Fibroblast of skin of back (primary cell): ENCODE data around the gene SLC22A7.
A peak's percentile ranks its signal among the peaks of the same experiment; 100 is the strongest.

Experiments
- DNase-seq: peaks from one replicate; pipeline ENCODE4 v3.0.0-alpha.2; 2013

SLC22A7 gene

DNA sequence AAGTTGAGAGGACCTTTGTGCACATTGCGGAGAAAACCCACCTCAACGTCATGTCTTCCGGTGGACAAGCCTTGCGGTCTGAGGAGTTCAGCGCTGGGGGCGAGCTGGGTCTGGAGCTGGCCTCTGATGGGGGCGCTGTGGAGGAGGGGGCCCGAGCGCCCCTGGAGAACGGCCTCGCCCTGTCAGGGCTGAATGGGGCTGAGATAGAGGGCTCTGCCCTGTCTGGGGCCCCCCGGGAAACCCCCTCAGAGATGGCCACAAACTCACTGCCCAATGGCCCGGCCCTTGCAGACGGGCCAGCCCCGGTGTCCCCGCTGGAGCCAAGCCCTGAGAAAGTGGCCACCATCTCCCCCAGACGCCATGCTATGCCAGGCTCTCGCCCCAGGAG is 14.6 kb upstream of the SLC22A7 start:
- DNase-seq = no peak

DNA sequence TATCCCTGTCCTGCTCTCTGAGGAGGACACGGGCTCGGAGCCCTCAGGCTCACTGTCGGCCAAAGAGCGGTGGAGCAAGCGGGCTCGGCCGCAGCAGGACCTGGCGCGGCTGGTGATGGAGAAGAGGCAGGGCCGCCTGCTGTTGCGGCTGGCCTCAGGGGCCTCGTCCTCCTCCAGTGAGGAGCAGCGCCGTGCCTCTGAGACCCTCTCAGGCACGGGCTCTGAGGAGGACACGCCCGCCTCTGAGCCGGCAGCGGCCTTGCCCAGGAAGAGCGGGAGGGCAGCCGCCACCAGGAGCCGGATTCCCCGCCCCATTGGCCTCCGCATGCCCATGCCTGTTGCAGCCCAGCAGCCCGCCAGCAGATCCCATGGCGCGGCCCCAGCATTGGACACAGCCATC is 14.2 kb upstream of the SLC22A7 start:
- DNase-seq = no peak

DNA sequence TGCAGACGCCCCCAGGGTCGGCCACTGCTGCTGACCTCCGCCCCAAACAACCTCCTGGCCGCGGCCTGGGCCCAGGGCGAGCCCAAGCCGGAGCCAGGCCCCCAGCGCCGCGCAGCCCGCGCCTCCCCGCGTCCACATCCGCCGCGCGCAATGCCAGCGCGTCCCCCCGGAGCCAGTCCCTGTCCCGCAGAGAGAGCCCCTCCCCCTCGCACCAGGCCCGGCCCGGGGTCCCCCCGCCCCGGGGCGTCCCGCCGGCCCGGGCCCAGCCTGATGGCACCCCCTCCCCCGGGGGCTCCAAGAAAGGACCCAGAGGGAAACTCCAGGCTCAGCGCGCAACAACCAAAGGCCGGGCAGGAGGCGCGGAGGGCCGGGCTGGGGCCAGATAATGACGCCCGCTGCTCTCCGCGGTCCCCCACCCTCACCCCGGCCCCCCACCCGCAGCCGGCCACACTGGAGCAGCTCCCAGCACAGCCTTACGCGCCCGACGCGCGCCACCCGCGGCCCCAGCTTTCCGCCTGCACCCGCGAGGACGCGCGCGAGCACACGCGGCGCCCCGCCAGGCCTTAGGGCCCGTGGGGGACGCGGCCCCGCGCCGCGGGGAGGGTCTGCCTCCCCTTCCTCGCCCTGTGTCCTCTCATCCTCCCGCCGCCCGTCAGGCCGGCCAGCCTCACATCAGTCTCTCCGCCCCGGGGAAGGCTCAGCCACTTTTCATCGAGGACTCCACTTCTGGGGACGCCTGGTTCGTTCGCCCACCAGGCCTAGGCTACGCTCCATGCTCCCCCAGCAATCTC is 12.9 kb upstream of the SLC22A7 start:
- no peak for DNase-seq

DNA sequence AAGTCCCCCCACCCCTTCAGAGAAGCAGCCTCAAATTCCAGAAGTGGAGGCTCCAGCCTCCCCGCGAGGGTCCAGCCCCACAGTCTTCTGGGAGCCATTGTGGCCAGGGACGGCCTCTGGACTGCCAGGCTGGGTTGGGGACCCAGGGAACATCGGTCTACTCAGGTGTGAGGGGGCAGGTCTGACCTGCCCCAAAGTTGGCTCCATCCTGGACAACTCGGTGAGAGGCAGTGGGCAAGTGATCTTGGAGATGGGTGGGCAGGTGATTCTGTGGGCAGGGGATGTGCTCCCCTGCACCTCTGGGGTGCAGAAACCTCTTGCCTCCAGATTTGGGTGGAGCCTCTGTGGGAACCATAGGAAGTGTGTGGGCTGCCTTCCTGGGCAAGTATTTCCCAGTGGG is 12.2 kb upstream of the SLC22A7 start:
- no peak for DNase-seq

DNA sequence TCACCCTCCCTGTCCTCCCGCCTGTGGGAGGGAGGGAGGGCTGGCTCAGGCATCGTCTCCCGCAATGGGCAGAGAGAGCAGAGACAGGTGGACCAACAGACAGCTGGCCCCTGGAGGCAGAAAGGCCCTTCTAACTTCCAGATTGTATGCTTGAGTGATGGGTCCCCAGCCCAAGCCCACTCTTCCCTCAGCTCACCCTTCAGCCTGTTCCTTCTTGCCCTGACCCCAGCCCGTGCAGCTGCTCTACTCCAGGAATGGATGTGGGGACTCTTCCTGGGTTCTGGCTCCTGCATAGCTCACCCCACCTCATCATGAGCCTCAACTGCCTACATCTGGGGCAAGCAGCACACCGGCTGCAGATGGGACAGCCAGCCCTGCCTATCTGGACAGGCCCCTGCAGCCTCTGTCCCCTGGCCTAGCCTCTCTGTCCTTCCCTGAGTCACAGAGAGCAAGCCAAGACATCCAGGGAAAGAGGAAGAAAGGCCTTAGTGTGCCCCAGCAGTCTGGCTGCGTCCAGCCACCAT is 11.5 kb upstream of the SLC22A7 start:
- no peak for DNase-seq

DNA sequence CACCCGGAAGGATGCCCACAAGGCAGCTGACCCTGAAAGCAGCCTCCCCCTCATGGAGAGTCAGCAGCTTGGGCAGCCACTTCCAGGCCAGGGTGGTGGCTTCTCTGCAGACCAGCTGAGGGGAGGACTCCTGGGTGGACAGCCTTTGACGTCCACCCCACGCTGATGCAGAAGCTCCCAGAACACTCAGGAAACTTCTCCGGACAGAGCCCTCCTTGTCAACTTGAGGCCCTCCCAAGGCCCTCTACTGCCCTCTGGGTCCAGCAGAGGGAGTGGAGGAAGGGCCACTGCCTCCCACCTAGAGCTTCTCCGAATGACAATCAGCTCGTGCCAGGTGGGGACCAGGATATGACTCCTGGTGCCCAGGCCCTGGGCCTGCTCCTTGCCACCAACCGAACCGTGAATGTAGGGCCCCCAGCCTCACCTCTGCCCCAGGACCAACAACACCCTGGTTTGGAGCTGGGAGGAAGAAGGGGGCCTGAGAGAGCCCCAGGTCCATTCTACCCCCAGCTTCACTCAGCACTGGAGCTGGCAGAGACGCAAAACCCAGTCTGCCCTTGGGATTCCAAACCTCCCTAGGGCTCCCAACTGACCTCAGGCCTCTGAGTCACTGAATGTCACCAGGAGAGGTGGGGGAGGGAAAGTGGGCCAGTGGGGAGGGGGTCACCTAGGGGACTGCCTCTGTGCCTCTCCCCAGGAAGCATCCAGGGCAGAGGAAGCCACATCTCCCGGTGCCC is 10.9 kb upstream of the SLC22A7 start:
- DNase-seq = peak; percentile 15

DNA sequence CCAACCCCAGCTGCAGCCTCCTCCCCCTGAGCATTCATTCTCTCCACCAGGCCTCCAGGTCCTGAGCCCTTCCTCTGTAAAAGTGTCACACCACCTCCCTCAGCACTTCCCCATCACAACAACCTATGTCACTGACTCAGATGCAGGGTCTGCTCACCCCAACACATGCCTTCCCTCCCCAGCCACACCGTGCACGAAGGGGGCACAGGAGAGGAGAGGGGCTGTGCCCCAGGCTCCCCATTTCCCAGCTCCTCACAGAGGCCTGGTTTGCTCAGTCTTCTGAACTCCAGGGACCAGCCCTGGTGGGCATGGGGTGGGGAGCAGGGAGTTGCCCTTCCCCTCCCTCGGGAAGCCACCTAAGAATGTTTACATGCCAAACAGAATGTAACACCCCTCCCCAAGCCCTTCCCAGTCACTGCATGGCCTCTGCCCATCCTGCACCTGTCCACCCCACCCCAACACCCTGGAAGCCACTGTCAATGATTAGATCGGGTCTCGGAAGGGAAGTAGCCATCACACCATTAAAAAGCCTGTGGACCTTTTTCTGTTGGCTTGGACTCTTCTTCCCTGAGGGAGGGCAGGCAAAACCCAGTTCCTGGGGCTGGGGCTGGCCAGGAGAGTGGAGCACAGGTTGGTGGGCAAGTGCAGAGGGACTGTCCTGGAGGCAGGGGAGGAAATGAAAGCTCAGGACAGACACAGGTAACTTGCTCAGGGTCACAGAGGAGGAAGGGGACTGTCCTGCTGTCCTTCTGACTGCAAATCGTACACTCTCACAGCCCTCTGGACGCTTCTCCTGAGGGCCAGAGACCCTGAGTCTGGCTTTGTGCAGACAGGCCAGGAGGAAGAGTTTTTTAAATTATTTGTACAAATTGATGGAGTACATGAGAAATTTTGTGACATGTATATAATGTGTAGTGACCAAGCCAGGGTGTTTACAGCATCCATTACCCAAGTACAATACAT is 10.1 kb upstream of the SLC22A7 start:
- DNase-seq = no peak

DNA sequence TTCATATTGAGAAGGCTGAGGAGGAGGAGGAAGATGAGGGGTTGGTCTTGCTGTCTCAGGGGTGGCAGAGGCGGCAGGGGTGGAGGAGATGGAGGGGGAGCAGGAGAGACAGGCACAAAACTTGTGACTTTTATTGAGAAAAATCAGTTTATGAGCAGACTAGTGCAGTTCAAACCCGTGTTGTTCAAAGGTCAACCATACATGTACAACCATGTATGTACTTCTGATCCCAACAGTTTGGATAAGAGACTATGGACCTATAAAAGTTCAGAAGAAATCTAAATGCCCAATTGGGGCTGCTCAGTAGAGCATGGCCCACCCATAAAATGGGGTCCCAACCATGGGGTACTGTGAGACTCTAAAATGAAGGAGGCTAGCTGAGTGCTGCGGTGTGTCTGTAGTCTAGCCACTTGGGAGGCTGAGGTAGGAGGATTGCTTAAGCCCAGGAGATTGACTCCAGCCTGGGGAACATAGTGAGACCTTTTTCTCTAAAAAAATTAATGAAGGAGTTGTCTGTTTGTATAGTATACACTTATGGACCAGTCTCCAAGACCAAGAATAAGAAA is 7.6 kb upstream of the SLC22A7 start:
- DNase-seq = no peak

DNA sequence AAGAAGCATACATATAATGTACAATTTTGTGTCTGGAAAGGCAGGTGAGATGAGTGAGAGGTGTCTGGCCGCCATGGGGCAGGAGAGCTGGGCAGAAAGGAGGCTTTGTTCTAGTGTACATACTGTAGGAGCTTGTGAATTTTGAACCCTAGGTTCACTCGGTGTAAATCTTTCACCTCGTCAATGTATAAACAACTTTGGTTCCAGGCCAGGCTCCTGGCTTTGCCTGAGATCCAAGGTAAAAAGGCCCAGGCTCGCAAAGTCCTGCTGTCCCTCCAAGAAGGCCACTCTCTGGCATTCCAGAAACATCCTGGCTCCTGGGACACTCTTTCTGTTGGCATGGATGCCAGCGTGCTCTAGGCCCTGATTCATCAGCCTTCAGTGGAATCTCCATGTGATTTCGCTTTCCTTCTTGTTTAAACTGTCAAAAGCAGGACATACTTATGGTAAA is 7.1 kb upstream of the SLC22A7 start:
- no peak for DNase-seq

DNA sequence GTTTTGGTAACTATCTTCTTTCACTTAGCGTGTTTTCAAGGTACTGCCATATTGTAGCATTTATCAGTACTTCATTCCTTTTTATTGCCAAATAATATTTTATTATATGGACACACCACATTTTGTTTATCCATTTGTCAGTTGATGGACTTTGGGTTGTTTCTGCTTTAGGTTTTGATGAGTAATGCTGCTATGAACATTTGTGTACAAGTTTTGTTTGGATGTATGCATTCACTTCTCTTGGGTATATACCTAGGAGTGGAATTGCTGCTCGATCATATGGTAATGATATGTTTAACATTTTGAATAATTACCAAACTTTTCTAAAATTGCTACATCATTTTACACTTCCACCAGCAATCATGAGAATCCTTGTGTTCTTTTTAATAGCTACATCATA is 6.4 kb upstream of the SLC22A7 start:
- DNase-seq = no peak

DNA sequence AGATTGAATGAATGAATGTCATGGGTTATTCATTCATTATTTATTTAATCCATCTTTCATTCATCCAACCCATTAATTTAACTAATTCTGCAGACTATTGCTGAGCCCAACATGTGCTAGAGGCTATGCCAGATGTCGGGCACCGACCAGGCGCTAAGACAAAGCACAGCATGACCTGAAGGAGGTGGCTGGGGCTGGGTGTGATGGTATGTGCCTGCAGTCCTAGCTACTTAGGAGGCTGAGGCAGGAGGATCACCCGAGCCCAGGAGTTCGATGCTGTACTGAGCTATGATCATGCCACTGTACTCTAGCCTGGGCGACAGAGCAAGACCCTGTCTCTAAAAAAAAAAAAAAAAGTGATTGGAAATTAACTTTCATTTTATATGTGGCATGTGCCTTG is 5.7 kb upstream of the SLC22A7 start:
- no peak for DNase-seq

DNA sequence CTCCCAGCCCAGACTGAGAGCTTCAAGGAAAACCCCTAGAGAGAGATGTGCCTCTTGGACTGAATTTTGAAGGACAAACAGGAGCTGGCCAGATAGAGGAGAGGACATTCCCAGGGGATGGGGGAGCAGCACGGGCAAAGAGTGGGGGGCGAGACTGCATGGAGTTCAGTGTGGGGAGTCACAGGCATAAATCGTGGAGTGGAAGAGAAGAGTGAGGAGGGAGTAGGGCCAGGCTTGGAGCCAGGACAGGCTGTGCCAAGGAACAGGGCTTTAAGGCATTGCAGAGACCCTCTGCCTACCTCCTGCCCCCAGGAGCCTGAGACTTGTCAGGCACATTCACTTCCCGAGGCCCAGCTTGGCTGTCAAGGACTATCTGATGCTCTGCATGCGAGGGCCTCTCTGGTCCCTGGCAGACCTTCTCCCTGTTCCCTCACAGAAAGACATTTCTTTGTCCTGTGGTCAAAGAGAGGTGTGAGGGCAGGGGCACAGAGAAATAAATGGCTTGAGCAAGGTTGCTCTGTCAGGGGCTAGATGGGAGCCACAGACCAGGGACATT is 5.2 kb upstream of the SLC22A7 start:
- DNase-seq = no peak

DNA sequence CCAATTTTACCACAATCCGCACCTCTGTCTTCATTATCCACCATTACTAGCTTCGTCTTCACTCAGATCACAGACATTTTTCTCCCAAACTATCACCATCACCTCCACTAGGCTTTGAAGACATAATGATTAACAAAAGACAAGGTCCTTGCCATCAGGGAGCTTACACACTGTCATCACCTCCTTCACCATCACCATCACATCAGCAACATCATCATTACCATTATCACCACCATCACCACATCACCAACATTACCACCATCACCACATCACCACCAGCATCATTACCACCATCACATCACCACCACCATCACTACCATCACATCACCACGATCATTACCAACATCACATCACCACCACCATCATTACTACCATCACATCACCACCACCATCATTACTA is 4.4 kb upstream of the SLC22A7 start:
- DNase-seq = no peak

DNA sequence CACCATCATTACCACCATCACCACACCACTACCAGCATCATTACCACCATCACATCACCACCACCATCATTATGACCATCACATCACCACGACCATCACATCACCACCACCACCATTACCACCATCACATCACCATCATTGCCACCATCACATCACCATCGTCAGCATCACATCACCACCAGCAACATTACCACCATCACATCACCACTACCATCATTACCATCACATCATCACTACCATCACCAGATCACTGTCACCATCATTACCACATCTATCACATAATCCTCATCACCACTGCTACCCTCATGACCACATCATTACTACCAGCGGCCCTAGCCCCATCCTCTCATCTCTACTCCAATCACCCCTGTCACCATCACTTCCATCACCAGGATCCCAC is 3.5 kb upstream of the SLC22A7 start:
- no peak for DNase-seq

DNA sequence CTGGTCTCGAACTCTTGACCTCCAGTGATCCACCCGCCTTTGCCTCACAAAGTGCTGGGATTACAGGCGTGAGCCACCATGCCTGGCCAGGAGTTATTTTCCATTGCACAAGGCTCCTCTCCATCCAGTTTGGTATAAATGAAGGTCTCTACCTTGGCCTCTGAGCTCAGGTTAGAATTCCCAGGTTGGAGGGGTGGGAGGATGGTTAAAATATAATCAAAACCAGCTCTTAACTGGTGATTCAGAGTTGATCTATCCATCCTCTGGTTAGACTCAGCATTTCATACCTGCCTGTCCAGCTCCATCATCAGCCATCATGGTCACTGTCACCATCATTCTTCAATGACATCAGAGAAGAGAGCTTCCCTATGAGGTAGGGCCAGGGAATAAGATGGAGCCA is 2.6 kb upstream of the SLC22A7 start:
- DNase-seq = no peak

DNA sequence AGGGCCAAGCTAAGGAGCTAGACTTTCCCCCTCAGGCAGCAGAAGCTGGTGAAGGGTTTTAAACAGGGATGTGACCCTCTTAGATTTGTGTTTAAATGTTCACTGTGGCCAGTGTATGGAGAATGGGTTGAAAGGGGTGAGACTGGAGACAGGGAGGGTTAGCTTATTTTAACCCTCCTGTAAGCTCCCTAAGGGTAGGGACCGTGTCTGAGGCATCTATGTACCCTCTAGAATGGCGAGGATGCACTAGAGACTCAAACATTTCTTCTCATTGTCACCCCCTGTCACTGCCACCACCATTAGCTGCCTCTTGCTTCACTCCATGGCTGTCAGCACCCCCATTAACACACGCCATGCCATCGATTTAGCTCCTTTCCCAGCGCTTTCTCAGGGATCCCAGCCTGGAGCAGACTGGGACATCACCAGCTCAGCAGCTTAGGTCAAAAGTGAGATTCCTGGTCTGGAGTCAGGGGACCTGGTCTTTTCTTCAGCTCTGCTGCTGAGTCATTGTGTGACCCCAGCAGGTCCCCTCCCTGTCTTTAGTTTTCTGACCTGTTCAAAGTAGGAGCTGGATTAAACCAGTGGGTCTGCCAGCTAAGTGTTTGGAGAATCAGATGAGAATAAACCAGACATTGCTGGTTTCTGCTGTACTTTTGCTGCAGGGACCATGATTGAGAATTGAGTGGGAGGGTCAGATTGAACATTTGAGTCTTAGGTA is 1.1 kb upstream of the SLC22A7 start:
- no peak for DNase-seq

DNA sequence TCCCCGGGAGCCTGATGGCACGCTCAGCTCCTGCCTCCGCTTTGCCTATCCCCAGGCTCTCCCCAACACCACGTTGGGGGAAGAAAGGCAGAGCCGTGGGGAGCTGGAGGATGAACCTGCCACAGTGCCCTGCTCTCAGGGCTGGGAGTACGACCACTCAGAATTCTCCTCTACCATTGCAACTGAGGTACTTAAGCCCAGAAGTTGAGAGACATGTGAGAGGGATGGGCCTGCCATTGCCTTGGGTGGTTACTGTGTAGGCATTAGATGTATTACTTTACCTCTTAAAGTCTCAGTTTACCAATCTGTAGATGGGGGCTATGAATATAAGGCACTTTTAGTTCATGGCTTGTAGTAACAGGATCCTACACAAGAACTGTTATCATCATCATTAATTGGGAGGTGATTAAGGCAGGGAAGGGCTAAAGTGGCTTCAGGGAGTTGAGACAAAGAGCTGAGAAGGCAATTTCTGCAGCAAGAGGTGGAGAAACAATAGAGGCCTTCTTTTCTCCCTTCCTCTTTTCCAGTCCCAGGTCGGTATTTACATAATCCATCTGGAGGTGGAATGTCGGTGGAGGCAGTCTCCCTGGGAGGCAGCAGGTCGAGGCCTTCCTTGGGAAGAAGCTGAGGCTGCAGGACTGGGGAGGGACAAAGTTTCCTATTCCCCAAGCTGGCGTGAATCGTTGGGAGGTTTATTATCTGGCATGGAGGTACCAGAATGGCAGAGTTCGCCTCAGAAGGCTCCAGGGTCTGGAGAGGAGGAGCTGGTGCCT is 691 bp downstream of the SLC22A7 start:
- no peak for DNase-seq

DNA sequence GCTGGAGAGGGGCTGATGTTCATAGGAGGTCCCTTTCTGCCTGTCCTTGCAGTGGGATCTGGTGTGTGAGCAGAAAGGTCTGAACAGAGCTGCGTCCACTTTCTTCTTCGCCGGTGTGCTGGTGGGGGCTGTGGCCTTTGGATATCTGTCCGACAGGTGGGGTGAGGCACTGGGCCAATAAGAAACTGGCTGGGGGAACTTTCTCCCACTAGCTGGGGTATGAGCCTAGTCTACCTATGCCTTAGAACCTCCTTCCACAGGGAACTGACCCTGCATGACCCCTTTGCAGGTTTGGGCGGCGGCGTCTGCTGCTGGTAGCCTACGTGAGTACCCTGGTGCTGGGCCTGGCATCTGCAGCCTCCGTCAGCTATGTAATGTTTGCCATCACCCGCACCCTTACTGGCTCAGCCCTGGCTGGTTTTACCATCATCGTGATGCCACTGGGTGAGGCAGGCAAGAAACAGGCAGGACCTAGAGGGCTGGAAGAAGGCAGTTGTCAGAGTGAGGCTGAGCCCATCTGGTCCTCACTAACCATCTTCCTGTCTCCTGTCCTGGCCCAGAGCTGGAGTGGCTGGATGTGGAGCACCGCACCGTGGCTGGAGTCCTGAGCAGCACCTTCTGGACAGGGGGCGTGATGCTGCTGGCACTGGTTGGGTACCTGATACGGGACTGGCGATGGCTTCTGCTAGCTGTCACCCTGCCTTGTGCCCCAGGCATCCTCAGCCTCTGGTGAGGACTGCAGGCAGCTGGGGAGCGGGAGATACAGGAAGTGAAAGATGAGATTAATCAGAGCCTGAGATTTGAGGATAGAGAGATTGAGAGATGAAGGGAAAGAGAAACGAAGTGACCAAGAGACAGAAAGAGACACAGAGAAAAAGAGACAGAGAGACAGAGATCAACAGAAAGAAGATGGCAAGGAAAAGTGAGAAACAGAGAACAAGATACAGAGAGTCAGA is 1.6 kb downstream of the SLC22A7 start:
- DNase-seq = no peak
